ENCODE data around the gene PTPRN2.

Gene PTPRN2

DNA sequence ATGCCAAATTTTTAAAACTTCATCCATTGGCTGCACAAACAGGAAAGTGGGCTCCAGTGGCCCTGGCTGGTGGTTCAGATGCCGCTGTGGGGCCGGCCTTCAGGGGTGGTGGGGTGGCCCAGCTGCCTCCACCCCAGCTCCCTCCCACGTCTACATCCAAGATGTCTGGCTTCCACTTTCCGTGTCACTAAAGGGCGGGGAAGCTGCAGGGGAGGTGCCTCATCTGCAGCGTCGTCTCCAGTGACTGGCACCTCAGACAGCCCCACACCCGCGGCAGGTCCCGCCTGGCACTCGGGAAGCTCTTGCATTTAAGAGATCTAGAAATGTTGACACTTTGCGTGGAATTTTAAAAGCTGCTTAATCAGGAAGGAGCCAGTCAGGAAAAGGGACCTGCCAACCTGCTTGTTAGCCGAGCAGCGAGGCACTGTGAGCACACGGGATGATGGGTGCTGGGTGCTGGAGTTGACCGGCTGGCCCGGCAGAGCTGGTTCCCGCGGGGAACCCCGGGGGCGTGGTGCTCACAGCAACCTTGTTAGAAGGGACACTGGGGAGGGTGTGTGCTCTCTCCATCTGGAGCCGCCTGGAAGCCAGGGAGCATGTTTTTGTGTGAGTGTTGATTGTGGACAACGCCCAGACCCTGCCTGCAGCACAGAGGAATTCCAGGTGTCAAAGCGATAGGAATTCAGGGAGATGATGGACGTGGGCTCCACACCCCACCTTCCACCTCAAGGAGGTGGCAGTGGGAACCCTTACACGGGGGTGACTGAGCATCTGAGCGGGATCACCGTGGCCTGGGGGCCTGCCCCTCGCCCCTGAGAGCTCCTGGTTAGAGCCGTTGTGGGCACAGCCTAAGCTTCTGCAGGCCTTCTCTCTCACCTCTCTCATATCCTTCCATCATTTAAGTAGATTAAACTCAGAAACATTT, 320.5 kb downstream of the PTPRN2 start:
- DNase-seq (ENCODE audit: low read depth in 2 of 2): no peak

DNA sequence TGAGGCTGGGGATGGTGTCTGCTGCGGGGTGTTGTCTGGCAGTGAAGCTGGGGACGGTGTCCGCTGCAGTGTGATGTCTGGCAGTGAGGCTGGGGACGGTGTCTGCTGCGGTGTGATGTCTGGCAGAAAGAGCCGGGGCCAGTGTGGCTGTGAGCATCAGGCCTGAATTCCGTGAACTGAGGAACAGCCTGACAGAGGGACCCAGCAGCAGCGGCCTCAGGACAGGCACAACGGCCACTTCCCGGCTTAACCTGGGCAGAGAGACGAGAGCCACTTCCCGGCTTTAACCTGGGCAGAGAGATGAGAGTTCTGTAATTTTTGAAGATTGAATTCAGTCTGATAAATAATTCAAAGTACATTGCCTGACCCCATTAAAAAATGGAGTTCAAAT, 321.2 kb downstream of the PTPRN2 start:
- DNase-seq (ENCODE audit: low read depth in 2 of 2): no peak

DNA sequence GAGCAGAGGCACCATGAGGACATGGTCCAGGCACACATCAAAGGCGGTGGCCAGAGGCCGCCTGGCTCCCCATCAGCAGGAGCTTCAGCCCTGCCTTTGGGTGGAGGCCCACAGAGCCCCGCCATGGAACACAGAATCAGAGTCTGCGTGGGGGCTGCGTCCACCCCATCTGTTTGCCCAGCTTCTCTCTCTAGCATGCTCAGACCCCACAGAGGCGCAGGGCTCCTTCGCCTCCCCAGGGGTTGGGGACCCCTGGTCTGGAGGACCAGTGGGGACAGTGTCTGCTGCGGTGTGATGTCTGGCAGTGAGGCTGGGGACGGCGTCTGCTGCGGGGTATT, 321.9 kb downstream of the PTPRN2 start:
- no peak for DNase-seq (ENCODE audit: low read depth in 2 of 2)

DNA sequence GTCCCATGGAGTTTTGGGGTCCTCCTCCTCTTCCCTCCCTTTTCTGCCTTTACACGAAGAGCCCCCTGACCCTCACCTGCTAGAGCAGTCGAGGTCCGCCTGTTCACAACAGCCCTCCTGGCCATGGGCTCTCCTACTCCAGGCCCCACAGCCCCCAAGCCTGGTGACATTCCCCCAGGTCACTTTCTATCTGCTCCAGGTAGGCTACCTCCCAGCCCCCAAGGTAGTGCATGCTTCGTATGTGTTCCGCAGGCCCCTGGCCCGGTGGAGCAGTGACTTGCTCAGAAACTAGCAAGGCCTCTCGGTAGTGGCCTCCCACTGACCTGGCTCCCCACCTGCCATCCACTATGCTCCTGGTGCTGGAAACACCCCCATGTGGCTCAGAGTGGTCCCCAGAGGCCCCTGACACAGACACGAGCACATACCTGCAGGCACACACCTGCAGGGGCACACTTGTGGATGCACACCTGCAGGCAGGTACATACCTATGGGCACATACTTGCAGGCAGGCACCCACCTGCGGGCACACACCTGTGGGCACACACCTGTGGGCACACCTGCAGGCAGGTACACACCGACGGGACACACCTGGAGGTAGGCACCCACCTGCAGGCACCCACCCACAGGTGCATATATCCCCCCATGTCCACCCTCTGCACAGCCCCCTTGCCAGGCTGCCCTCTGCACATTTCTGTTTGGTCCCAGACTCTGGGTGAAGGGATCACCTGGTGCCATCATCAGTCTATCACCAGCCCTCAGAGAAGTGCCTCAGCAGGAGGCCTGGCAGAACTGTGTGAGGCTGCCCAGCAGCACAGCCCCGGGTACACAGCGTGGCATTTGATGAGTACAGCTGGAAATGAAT, 322.5 kb downstream of the PTPRN2 start:
- DNase-seq (ENCODE audit: low read depth in 2 of 2): no peak

DNA sequence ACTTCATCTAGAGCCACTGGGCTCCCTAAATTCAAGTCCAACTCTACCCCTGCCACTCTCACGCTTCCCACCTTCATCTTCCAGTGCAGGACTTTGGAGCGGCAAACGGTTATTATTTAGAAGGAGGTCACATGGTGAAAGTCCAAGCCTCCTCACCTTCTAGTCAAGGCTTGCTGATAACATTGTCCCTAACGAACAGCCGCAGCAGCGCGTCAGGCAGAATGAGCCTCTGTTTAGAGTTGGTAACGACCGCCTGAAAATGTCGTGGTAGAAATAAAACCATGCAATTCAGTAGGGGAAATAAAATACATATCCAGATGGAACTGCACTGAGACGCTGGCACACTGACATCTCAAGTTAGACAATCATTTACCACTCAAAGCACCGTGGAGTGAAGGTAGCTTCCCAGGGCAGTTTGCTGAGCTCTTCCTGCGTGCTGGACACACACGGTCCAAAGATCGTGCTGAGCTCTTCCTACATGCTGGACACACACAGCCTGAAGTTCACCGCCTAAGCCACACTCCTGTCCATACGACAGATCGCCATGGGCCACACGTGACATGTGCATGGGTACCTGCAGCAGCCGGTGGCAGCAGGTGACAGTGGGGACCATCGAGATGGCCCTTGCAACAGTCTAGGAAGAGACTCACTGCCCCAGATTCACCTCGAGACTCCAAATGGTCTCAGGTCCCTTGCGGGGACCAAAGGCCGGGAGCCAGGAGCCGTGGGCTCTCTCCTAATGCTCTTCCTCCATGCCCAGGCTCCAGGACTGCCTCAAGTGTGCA, 323.5 kb downstream of the PTPRN2 start:
- DNase-seq (ENCODE audit: low read depth in 2 of 2): no peak

DNA sequence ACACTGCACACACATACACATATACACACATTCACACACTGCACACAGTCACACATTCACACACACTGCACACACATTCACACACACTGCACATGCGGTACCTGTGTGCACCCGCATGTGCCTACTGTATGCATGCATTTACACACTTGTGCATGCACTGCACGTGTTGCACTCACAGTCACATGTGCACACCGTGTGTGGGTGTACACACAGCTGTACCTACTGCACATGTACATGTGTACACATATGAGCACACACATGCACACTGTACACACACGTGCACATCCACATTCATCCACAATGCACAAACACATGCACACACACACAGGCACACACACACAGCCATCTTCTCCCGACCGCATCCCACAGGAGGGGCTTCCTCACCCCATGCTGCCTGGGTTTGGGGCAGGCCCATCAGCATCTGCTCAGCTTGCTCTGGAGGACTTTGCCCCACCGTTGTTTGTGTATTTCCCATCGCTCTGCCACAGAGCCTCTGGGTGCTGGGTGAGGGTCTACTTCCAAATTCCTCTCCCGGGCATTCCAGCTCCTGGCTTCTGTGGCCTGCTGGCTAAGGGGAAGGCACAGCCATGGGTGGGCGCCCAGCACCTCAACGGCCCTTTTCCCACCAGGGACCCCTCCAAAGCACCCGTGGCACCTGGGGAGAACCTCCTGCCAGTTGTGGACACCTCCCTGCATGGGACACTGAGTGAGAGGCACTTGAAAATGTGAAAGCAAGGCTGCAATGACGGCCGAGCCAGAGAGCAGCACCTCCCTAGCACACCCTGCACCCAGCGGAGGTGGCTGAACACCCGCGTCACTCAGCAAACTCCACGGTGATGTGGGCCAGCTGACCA, 324.3 kb downstream of the PTPRN2 start:
- DNase-seq (ENCODE audit: low read depth in 2 of 2): no peak

DNA sequence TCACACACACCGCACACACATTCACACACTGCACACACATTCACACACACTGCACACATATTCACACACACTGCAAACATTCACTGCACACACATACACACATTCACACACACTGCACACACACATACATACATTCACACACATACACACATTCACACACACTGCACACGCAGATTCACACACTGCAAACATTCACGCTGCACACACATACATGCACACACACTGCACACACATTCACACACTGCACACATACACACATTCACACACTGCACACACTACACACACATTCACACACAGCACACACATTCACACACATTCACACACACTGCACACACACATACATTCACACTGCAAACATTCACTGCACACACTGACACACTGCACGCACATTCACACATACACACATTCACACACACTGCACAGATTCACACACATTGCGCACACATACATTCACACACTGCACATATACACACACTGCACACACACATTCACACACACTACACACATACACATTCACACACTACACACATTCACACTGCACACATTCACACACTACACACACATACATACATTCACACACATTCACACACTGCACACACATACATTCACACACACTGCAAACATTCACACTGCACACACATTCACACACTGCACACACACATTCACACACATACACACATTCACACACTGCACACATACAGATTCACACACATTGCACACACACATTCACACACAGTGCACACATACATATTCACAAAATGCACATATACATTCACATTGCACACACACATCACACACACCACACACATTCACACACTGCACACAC, 325.1 kb downstream of the PTPRN2 start:
- no peak for DNase-seq (ENCODE audit: low read depth in 2 of 2)

DNA sequence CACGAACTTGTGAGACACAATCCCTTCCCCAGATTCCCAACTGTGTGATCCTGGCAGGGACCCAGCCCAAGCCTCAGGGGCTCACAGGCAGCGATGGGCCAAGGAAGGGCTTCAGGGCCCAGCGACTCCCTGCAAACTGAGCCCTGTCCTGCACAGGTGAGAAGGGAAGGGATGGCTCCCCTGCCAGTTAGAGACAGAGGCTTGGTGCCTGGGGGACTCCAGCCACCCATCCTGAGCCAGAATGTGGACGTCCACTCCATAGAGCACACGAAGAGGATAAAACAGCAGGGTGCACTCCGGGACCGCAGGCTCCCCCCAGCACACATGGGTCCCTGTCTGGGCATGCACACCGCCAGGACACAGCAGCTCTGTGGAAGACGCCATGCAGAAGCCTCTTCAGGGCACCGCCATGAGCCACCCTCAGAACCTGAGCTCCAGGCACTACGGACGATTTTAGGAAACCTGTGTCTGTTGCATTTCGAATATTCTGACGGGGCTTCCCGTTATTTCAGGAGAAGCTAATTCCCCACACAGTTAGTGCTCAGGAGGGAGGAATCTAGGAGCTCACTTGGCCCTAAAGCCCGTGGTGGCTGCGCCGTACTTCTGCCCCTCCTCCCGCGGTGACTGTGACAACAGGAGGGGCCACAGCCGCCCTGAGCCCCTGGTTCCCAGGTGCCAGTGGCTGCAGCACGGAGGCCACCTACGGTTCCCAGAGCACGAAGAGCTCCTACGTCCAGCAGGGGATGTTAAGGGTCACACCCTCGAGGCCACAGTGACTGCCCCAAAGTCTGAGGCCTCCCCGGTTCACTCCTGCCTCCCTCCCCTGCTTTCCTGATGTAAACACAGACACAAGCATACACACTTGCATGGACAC, 326.0 kb downstream of the PTPRN2 start:
- no peak for DNase-seq (ENCODE audit: low read depth in 2 of 2)

DNA sequence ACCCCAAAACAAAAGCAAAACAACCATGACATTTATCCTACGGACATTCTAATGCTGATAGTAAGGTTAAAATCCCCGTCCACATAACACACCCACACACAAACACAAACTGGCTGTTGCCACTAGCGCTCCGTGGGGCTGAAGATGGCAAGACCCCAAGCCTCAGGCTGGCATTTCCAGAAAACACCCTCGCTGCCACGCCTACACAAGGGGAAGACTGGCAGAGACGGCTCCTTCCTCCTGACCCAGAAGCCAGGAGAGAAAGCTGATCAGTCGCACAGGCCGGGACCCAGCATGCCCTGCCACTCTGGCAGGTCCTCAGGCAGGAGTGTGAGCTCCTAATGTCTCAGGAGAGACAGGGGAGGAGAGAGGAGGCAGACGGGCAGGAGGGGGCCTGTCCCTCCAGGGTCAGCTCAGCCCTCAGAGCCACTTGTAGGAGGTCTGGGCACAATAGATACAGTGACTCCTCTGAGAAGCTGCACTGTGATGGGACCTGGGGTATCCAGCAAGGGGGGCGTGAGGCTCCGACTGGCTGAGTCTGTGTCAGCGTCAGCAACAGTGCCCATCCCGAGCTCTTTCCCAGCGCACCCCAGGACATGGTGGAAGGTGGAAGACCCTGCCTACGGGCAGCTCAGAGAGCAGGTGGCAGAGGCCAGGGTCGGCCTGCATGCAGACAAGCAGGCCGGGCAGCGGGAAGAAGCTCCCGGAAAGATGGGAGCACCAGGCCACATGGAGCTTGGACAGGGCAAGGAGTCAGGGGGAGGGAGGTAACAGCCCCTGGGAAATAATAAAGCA, 326.9 kb downstream of the PTPRN2 start:
- DNase-seq (ENCODE audit: low read depth in 2 of 2): no peak

DNA sequence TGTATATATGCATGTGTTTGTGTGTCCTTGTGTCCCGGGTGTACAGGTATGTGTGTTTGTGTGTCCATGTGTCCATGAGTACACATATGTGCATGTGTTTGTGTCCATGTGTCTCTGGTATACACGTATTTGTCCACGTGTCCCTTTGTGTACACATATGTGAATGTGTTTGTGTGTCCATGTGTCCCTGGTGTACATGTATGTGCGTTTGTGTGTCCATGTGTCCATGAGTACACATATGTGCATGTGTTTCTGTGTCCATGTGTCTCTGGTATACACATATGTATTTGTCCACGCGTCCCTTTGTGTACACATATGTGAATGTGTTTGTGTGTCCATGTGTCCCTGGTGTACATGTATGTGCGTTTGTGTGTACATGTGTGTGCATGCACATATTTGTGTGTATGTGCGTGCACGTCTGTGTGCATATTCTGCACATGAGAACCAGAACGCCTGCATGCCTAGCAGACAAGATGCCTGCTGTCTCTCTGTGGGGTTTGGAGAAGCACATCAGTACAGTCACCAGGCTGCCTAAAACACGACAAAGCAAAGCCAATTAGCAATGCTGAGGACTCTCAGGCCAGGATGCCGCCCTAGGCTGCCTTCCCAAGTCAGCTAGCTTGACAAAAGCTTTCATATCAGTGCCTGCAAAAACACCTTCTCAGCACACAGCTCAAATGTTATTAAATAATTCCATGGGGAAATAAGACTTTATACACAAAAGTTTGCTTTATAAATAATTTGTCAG, 327.8 kb downstream of the PTPRN2 start:
- DNase-seq (ENCODE audit: low read depth in 2 of 2): no peak

DNA sequence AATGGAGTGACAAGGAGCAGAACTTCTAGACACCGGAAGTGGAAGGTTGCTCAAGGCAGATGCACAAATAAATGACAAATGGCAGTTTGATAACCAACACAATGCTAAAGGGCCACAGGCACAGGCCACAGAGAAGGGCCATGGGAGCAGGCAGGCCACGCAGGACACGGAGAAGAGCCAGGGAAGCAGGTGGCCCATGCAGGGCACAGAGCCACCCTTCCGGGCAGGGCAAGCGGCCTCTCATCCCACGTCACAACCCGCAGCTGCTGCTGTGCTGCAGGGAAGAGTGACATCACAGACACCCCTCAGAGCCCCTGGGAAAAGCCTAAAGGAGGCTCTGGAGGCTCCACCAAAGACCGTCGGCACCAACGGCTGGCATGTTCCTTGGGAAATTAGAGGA, 328.5 kb downstream of the PTPRN2 start:
- DNase-seq (ENCODE audit: low read depth in 2 of 2): no peak

DNA sequence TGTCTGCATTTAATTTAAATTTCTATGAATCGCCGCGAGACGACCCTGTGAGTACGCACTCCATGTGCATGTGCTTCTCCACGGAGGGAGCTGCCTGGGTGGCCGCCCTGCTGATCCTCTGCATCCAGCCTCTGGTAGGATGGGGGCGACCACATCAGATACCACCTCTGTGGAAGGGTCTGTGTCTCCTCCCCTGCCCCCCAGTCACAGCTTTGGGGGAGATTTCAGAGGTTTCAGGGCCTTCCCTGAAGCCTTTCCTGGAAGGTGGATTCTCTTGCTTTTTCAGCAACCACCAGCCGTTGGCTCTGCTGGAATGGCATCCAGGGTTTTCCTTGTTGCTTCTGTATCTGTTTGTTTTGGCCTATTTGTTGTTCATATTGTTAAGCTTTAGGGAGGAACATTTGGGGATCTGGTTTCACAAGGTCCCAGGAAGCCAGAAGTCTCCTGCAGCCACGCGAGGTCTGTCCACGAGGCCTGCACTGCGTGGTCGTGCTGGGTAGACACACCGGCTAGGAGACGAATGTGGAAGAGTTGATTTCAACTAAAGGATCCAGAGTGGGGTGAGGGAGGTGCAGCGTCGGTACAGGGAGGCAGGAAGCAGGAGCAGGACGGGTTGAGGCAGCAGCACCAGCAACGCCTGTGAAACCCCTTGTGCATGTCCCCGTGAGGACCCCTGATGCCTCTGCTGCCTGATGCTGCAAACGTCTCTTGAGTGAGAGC, 329.1 kb downstream of the PTPRN2 start:
- no peak for DNase-seq (ENCODE audit: low read depth in 2 of 2)

DNA sequence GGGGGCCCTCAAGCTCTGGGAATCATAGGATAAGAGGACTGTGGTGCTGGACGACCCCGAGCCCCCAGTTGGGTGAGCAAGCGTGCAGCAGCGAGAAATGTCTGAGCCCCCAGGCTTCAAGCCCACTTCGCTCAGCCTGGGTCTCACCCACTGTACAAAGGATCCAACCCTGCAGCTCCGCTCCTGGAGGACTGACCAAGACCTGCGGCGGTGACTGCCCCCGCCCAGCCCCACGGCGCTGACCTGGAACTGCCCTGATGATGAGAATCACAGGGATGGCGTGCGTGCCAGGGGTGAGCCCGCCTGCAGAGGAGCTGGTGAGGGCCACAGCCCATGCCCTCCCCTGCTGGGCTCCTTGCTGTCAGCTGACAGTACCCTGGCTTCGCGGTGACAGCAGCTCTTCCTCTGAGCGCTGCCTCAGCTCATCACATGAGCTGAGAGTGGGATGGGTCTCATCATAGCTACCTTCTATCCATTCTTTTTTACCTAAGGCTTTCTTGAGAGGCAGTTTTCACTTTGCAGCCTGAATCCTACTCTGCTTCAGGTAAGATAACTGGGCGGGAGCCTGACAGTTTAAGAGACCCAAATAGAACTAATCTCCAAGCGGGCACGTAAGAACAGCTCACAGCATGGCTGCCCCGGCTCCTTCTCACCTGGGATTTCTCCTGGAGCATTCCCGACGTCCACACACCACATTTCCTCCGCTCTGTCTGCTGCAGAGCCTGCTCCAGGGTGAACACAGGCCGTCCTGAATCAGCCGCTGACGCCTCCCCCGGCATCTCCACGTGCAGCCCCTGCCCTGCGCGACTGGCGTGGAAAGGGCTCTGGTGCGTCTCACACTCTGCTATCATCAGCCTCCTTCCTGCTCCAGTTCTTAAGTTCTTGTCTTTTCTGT, 329.9 kb downstream of the PTPRN2 start:
- no peak for DNase-seq (ENCODE audit: low read depth in 2 of 2)

DNA sequence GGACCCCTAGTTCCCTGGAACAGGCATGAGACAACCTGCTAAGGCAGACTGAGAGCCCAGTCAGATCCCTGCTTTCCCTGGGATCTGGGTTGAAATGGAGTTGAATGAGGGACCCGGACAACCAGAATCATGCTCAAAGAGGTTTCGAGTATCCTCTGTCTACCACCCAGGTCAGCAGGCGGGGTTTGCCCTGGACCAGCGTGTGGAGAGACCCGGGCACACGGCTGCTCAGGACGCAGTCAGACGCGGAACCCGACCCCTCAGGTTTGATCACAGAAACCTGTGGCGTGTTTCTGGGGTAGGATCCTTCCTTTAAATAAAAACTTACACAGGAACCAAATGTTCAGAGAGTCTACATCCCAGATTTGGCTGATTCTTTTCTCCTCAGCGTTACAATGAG, 330.6 kb downstream of the PTPRN2 start:
- DNase-seq (ENCODE audit: low read depth in 2 of 2): no peak

DNA sequence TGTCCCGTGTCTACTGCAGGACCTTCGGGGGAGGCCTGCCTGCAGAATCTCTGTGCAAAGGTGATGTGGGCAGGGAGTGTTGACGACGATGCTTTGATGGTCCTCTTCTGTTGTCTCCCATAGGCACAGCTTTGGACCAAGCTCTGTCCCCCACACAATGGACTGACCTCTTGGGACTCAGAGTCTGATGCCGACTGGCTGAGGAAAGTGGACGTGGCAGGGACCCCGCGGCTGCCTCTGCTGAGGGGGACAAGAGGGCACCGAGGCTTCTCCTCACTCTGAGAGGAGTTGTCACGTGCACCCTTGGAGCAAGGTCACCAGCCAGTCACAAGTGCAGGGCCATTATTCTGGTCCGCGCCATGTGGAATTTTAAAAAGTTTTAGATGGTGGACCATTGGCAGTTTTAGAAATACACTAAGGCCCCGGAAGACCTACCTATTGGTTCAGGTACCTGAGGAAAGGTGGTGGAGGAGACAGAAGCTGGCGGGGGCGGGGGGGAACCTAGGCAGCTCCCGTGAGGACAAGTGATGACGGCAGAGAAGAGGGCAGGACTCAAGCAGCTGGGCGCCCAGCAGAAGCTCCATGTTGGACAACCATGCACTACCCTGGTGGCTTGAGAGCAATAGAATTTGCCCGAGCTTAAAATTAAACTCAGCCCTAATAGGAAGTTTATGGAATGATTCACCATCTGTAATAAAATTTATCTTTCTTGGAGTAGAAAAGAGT, 331.4 kb downstream of the PTPRN2 start:
- DNase-seq (ENCODE audit: low read depth in 2 of 2): no peak

Data from activated CD4-positive, alpha-beta T cell treated with anti-CD3 and anti-CD28 coated beads for 24 hours (primary cell).